ENCODE data around the gene OAS2. TPM values are rescaled to one million over a fixed set of nuclear protein-coding genes. Genes with fewer than 3 reads are reported as not detected.

OAS2 gene
- total RNA-seq, 1 experiment from 2014 or later = 0.25 TPM

GRCh38 chr12:113051759-113052158 is 73.4 kb downstream of the OAS2 start:
- no peak overlapping the region for H3K4me3 ChIP-seq (ENCODE audit: low read depth, low read length)
- no peak for DNase-seq
- intact Hi-C loops (cut with micrococcal nuclease; ENCODE audit: unreplicated experiment) = no loop called here
- no TSS peak for BruUV-seq (replicated peaks)
- Mint-ChIP-seq H3K27me3 (ENCODE audit: insufficient read depth, unreplicated experiment) (peaks cover 8% of the 10 kb centered on the region), H3K36me3 (ENCODE audit: insufficient read depth, unreplicated experiment) (no peaks in the 10 kb centered on the region), H3K27ac (ENCODE audit: unreplicated experiment) (no peak overlapping the region), H3K4me3 (ENCODE audit: unreplicated experiment) (no peak overlapping the region), H3K9me3 (ENCODE audit: unreplicated experiment) (no peaks in the 10 kb centered on the region), H3K4me1 (ENCODE audit: low read depth, unreplicated experiment) (no peaks in the 10 kb centered on the region)
- TF ChIP-seq CTCF (IDR thresholded peaks at IDR 0.05; ENCODE audit: insufficient read depth in 1 of 2, low read depth in 1 of 2, low read length in 1 of 2, severe bottlenecking in 1 of 2, unreplicated experiment in 1 of 2) = no peak
- ChIA-PET POLR2A (no interaction called here), CTCF (no interaction called here)
- no peaks in the 10 kb centered on the region for H3K27me3 ChIP-seq (replicated peaks; ENCODE audit: control insufficient read depth, insufficient read depth, low read length)
- no peaks in the 10 kb centered on the region for H3K36me3 ChIP-seq (ENCODE audit: control insufficient read depth, insufficient read depth, low read length)
- no peaks in the 10 kb centered on the region for H3K9me3 ChIP-seq
- no peaks in the 10 kb centered on the region for H3K4me1 ChIP-seq

DNA sequence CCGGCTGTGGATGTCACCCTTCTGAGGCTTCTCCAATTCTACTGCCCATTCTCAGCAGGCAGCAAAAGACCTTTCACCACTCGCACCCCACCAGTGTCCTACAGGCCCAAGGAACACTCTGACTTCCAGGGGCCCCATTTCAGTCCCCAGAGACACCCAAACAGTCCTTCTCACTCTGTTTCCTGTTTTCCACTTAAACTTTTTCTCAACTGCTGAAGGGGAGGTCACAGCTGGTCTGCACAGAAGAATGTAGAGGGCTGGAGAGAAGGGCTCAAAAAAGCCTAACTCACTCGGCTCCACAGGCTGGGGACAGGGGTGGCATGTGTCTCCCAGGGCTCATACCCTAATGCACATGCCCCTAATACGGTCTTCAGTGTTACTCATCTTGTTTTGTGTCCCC is 74.0 kb downstream of the OAS2 start:
- H3K36me3 ChIP-seq (ENCODE audit: control insufficient read depth, insufficient read depth, low read length) = no peaks in the 10 kb centered on the region
- H3K27ac Mint-ChIP-seq (ENCODE audit: unreplicated experiment) = no peak overlapping the region
- H3K36me3 Mint-ChIP-seq (ENCODE audit: insufficient read depth, unreplicated experiment) = no peaks in the 10 kb centered on the region
- BruUV-seq (replicated peaks) = no TSS peak
- no peaks in the 10 kb centered on the region for H3K9me3 ChIP-seq
- ChIA-PET POLR2A (no interaction called here), CTCF (no interaction called here)
- TF ChIP-seq CTCF (IDR thresholded peaks at IDR 0.05; ENCODE audit: insufficient read depth in 1 of 2, low read depth in 1 of 2, low read length in 1 of 2, severe bottlenecking in 1 of 2, unreplicated experiment in 1 of 2) = no peak
- H3K27me3 Mint-ChIP-seq (ENCODE audit: insufficient read depth, unreplicated experiment) = peaks cover 8% of the 10 kb centered on the region
- no peaks in the 10 kb centered on the region for H3K9me3 Mint-ChIP-seq (ENCODE audit: unreplicated experiment)
- no peak overlapping the region for H3K4me3 Mint-ChIP-seq (ENCODE audit: unreplicated experiment)
- no peak overlapping the region for H3K4me3 ChIP-seq (ENCODE audit: low read depth, low read length)
- no peaks in the 10 kb centered on the region for H3K4me1 Mint-ChIP-seq (ENCODE audit: low read depth, unreplicated experiment)
- DNase-seq = no peak
- intact Hi-C loops (cut with micrococcal nuclease; ENCODE audit: unreplicated experiment) = no loop called here
- H3K4me1 ChIP-seq = no peaks in the 10 kb centered on the region
- no peaks in the 10 kb centered on the region for H3K27me3 ChIP-seq (replicated peaks; ENCODE audit: control insufficient read depth, insufficient read depth, low read length)

DNA sequence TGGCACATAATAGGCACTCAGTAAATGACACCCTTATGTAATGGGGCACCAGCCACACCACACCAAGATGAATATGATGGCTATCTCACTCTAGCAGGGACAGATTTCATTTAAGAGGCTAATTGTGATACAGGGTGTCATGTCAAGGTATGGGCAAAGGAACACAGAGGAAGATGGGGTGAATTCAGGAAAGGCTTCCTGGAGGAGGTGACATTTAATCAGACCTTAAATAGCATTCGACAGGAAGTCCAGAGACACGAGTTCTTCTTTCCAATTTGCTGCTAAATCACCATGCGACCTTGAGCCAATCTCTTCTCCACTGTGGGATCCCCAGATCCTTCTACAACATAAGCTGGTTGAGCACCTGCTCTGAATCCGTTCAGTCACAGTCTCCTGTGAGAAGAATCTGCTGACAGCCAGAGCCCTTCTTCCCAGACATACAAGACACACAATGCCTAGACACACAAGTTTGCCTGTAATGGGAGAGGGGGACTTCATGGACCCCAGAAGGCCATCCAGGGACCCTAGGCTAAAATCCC is 76.7 kb downstream of the OAS2 start:
- Histone ChIP-seq H3K4me1 (no peaks in the 10 kb centered on the region), H3K9me3 (no peaks in the 10 kb centered on the region), H3K36me3 (ENCODE audit: control insufficient read depth, insufficient read depth, low read length) (no peaks in the 10 kb centered on the region), H3K27me3 (replicated peaks; ENCODE audit: control insufficient read depth, insufficient read depth, low read length) (no peaks in the 10 kb centered on the region), H3K4me3 (ENCODE audit: low read depth, low read length) (no peak overlapping the region)
- H3K4me3 Mint-ChIP-seq (ENCODE audit: unreplicated experiment) = no peak overlapping the region
- H3K27ac Mint-ChIP-seq (ENCODE audit: unreplicated experiment) = no peak overlapping the region
- no peaks in the 10 kb centered on the region for H3K4me1 Mint-ChIP-seq (ENCODE audit: low read depth, unreplicated experiment)
- no TSS peak for BruUV-seq (replicated peaks)
- TF ChIP-seq CTCF (IDR thresholded peaks at IDR 0.05; ENCODE audit: insufficient read depth in 1 of 2, low read depth in 1 of 2, low read length in 1 of 2, severe bottlenecking in 1 of 2, unreplicated experiment in 1 of 2) = no peak
- H3K36me3 Mint-ChIP-seq (ENCODE audit: insufficient read depth, unreplicated experiment) = no peaks in the 10 kb centered on the region
- ChIA-PET CTCF (interaction anchor here (0.8 kb wide), 1 partner anchor 98 kb away, joined by 3 read pairs; no protein-coding TSS in a partner anchor), POLR2A (no interaction called here)
- H3K9me3 Mint-ChIP-seq (ENCODE audit: unreplicated experiment) = no peaks in the 10 kb centered on the region
- intact Hi-C loops (cut with micrococcal nuclease; ENCODE audit: unreplicated experiment) = no loop called here
- peaks cover 8% of the 10 kb centered on the region for H3K27me3 Mint-ChIP-seq (ENCODE audit: insufficient read depth, unreplicated experiment)
- no peak for DNase-seq
